ES-I3 (cell line): Measurements from ENCODE around the gene ZNF440.
A peak's percentile ranks its signal among the peaks of the same experiment; 100 is the strongest.
"Not testable (repeated sequence)": the region's sequence is repeated elsewhere in the genome, so short reads cannot be mapped to it uniquely, and the experiment has no call there.

Source experiments
- H3K36me3 ChIP-seq: 2 replicates; pipeline ENCODE4 v1.6.1; 2013; ENCODE audit warnings: mild to moderate bottlenecking, low read length, control low read depth, moderate library complexity; ENCODE audit not compliant: insufficient read depth
- H3K4me1 ChIP-seq: 2 replicates; pipeline ENCODE4 v1.6.1; 2013; ENCODE audit warnings: mild to moderate bottlenecking, control low read depth, low read length; ENCODE audit not compliant: insufficient read depth
- H3K9ac ChIP-seq: 2 replicates; pipeline ENCODE4 v1.6.1; 2013; ENCODE audit warnings: low read depth, mild to moderate bottlenecking, low read length, moderate library complexity
- H3K9me3 ChIP-seq: 2 replicates; pipeline ENCODE4 v1.6.1; 2013; ENCODE audit warnings: mild to moderate bottlenecking, low read length, moderate library complexity; ENCODE audit not compliant: control insufficient read depth, insufficient read depth

Gene ZNF440

GRCh38 chr19:11814029-11814699 lies at the start of gene ZNF440:
ZNF440 (plus strand) TSS chr19:11814273; CDS start chr19:11814448, 175 bp downstream.
- Histone ChIP-seq H3K9me3 (no peaks in the 10 kb centered on the region), H3K9ac (peak within 1 kb of the TSS; percentile 31; the same call in 1 of the 2 replicates), H3K36me3 (no peaks in the 10 kb centered on the region), H3K4me1 (no peaks in the 10 kb centered on the region)

- H3K9ac ChIP-seq: peak within 1 kb of the TSS; percentile 37
- H3K4me1 ChIP-seq: no peaks in the 10 kb centered on the region
- no peaks in the 10 kb centered on the region; the same call in 1 of the 2 replicates for H3K9me3 ChIP-seq
- H3K36me3 ChIP-seq: no peaks in the 10 kb centered on the region
Observed at GRCh38 chr19:11766597-11767591, 47.2 kb upstream of the ZNF440 start, which contains the start of gene ZNF441. ZNF441 (plus strand) TSS chr19:11767000; CDS start chr19:11767194, 194 bp downstream.

GRCh38 chr19:11767633-11768133 lies 46.4 kb upstream of the ZNF440 start:
- H3K9ac ChIP-seq: peak overlapping the region; percentile 37; the same call in 1 of the 2 replicates
- H3K36me3 ChIP-seq: no peaks in the 10 kb centered on the region
- no peaks in the 10 kb centered on the region; the same call in 1 of the 2 replicates for H3K9me3 ChIP-seq
- no peaks in the 10 kb centered on the region for H3K4me1 ChIP-seq

GRCh38 chr19:11769995-11770394 lies 44.1 kb upstream of the ZNF440 start:
- H3K9me3 ChIP-seq: no peaks in the 10 kb centered on the region; the same call in 1 of the 2 replicates
- H3K4me1 ChIP-seq: no peaks in the 10 kb centered on the region
- H3K9ac ChIP-seq: no peak overlapping the region
- no peaks in the 10 kb centered on the region for H3K36me3 ChIP-seq

- H3K9me3 ChIP-seq, H3K4me1 ChIP-seq, H3K9ac ChIP-seq, H3K36me3 ChIP-seq: not testable (repeated sequence)
Observed at GRCh38 chr19:11771520-11771919, 42.6 kb upstream of the ZNF440 start.

GRCh38 chr19:11776669-11777068 lies 37.4 kb upstream of the ZNF440 start:
- not testable (repeated sequence) for H3K9ac ChIP-seq, H3K4me1 ChIP-seq

GRCh38 chr19:11780431-11781020 lies 33.5 kb upstream of the ZNF440 start:
- H3K9ac ChIP-seq: no peak overlapping the region
- peaks cover 2% of the 10 kb centered on the region; the same call in 1 of the 2 replicates for H3K9me3 ChIP-seq
- no peaks in the 10 kb centered on the region for H3K4me1 ChIP-seq
- H3K36me3 ChIP-seq: no peaks in the 10 kb centered on the region; the same call in 1 of the 2 replicates

More at GRCh38 chr19:11776669-11777068, 37.4 kb upstream of the ZNF440 start:
- not testable (repeated sequence) for H3K9me3 ChIP-seq, H3K36me3 ChIP-seq

- H3K36me3 ChIP-seq: no peaks in the 10 kb centered on the region; the same call in 1 of the 2 replicates
- H3K9me3 ChIP-seq: peaks cover 2% of the 10 kb centered on the region; the same call in 1 of the 2 replicates
- no peaks in the 10 kb centered on the region for H3K4me1 ChIP-seq
- no peak overlapping the region for H3K9ac ChIP-seq
Observed at GRCh38 chr19:11781295-11782057, 32.6 kb upstream of the ZNF440 start.

- H3K9ac ChIP-seq: no peak overlapping the region
- no peaks in the 10 kb centered on the region for H3K36me3 ChIP-seq
- H3K4me1 ChIP-seq: no peaks in the 10 kb centered on the region
- peaks cover 2% of the 10 kb centered on the region; the same call in 1 of the 2 replicates for H3K9me3 ChIP-seq
Observed at GRCh38 chr19:11783767-11784166, 30.3 kb upstream of the ZNF440 start.

- Histone ChIP-seq H3K9ac (no peak overlapping the region), H3K4me1 (no peaks in the 10 kb centered on the region), H3K36me3 (no peaks in the 10 kb centered on the region), H3K9me3 (peaks cover 2% of the 10 kb centered on the region; the same call in 1 of the 2 replicates)
Observed at GRCh38 chr19:11784356-11784755, 29.7 kb upstream of the ZNF440 start.

- Histone ChIP-seq H3K9me3 (peaks cover 2% of the 10 kb centered on the region; the same call in 1 of the 2 replicates), H3K36me3 (no peaks in the 10 kb centered on the region), H3K9ac (no peak overlapping the region), H3K4me1 (no peaks in the 10 kb centered on the region)
Observed at GRCh38 chr19:11787536-11787935, 26.5 kb upstream of the ZNF440 start.

GRCh38 chr19:11792942-11793341 lies 21.1 kb upstream of the ZNF440 start:
- Histone ChIP-seq H3K9ac (no peak overlapping the region), H3K4me1 (no peaks in the 10 kb centered on the region), H3K9me3 (no peaks in the 10 kb centered on the region; the same call in 1 of the 2 replicates), H3K36me3 (no peaks in the 10 kb centered on the region)

- no peaks in the 10 kb centered on the region for H3K9me3 ChIP-seq
- H3K4me1 ChIP-seq: no peaks in the 10 kb centered on the region
- no peak overlapping the region for H3K9ac ChIP-seq
- no peaks in the 10 kb centered on the region for H3K36me3 ChIP-seq
Observed at GRCh38 chr19:11797491-11797890, 16.6 kb upstream of the ZNF440 start.
